Activated CD4-positive, alpha-beta T cell treated with anti-CD3 and anti-CD28 coated beads, Interleukin-2, amount 50 U/mL, for 16 hours (primary cell): ENCODE data around the gene STX1A.
A peak's percentile ranks its signal among the peaks of the same experiment; 100 is the strongest.

Experiments used
- DNase-seq: peaks from one replicate; pipeline ENCODE4 v3.0.0-alpha.2; 2020

The STX1A gene

GRCh38 chr7:73718905-73719805, at the start of gene STX1A:
Gene STX1A, minus strand, starts transcription at chr7:73719669. Its CDS starts 38 bp downstream, at chr7:73719631.
- peak; percentile 73 for DNase-seq

- DNase-seq = no peak
Observed at GRCh38 chr7:73768641-73769480, 49.4 kb upstream of the STX1A start.

- DNase-seq = no peak
Observed at GRCh38 chr7:73766556-73767229, 47.2 kb upstream of the STX1A start.

GRCh38 chr7:73762659-73762999, 43.2 kb upstream of the STX1A start:
- no peak for DNase-seq

GRCh38 chr7:73761854-73762658, 42.6 kb upstream of the STX1A start:
- no peak for DNase-seq

GRCh38 chr7:73758581-73759138, 39.2 kb upstream of the STX1A start:
- DNase-seq = no peak

- no peak for DNase-seq
Observed at GRCh38 chr7:73749931-73750776, 30.7 kb upstream of the STX1A start.

- DNase-seq = no peak
Observed at GRCh38 chr7:73746378-73746777, 26.9 kb upstream of the STX1A start.

GRCh38 chr7:73742753-73743641, 23.5 kb upstream of the STX1A start:
- DNase-seq = no peak

GRCh38 chr7:73742338-73742752, 22.9 kb upstream of the STX1A start:
- no peak for DNase-seq

GRCh38 chr7:73741600-73741999, 22.1 kb upstream of the STX1A start:
- DNase-seq = no peak

GRCh38 chr7:73740771-73741170, 21.3 kb upstream of the STX1A start:
- DNase-seq = no peak

GRCh38 chr7:73740212-73740611, 20.7 kb upstream of the STX1A start:
- DNase-seq = no peak

GRCh38 chr7:73739387-73739767, 19.9 kb upstream of the STX1A start:
- no peak for DNase-seq

- DNase-seq = peak; percentile 98
Observed at GRCh38 chr7:73738612-73739386, 19.3 kb upstream of the STX1A start, which contains the start of gene ABHD11. Gene ABHD11, minus strand, starts transcription at chr7:73738802. Its CDS starts 32 bp downstream, at chr7:73738770.

GRCh38 chr7:73738220-73738611, 18.7 kb upstream of the STX1A start:
- DNase-seq = peak; percentile 70

GRCh38 chr7:73737491-73738219, 18.2 kb upstream of the STX1A start:
- DNase-seq = no peak

- DNase-seq = no peak
Observed at GRCh38 chr7:73736885-73737284, 17.4 kb upstream of the STX1A start.
